ENCODE results near the gene MRPS9.

The MRPS9 gene

GRCh38 chr2:105082107-105082506, 44.2 kb downstream of the MRPS9 start:
- H3K27ac ChIP-seq (replicated peaks): no peak overlapping the region
- H3K4me3 ChIP-seq (replicated peaks; ENCODE audit: insufficient read depth, low read length): no peak overlapping the region
- no peaks in the 10 kb centered on the region for H3K27me3 ChIP-seq (ENCODE audit: insufficient read depth, poor library complexity, severe bottlenecking)
- TF ChIP-seq REST (IDR thresholded peaks at IDR 0.05; ENCODE audit: insufficient replicate concordance, low read depth): no peak
- no peak for TF ChIP-seq GABPA (IDR thresholded peaks at IDR 0.05; ENCODE audit: low read depth)
- TF ChIP-seq SPI1 (IDR thresholded peaks at IDR 0.05; ENCODE audit: borderline replicate concordance, low read depth): no peak
- no peak for TF ChIP-seq POLR2AphosphoS5 (IDR thresholded peaks at IDR 0.05; ENCODE audit: low read depth)
- TF ChIP-seq CTCF (IDR thresholded peaks at IDR 0.05; ENCODE audit: insufficient read depth, low read length): no peak
- DNase-seq (ENCODE audit: low read depth in 1 of 2, low spot score in 1 of 2): no peak

GRCh38 chr2:105085525-105085924, 47.7 kb downstream of the MRPS9 start:
- Histone ChIP-seq H3K4me3 (replicated peaks; ENCODE audit: insufficient read depth, low read length) (no peak overlapping the region), H3K27ac (replicated peaks) (no peak overlapping the region), H3K27me3 (ENCODE audit: insufficient read depth, poor library complexity, severe bottlenecking) (no peaks in the 10 kb centered on the region)
- no peak for TF ChIP-seq GABPA (IDR thresholded peaks at IDR 0.05; ENCODE audit: low read depth)
- TF ChIP-seq SPI1 (IDR thresholded peaks at IDR 0.05; ENCODE audit: borderline replicate concordance, low read depth): no peak
- no peak for TF ChIP-seq POLR2AphosphoS5 (IDR thresholded peaks at IDR 0.05; ENCODE audit: low read depth)
- no peak for TF ChIP-seq CTCF (IDR thresholded peaks at IDR 0.05; ENCODE audit: insufficient read depth, low read length)
- no peak for TF ChIP-seq REST (IDR thresholded peaks at IDR 0.05; ENCODE audit: insufficient replicate concordance, low read depth)
- DNase-seq (ENCODE audit: low read depth in 1 of 2, low spot score in 1 of 2): no peak

- no peaks in the 10 kb centered on the region for H3K27me3 ChIP-seq (ENCODE audit: insufficient read depth, poor library complexity, severe bottlenecking)
- TF ChIP-seq CTCF (IDR thresholded peaks at IDR 0.05; ENCODE audit: insufficient read depth, low read length) (no peak), SPI1 (IDR thresholded peaks at IDR 0.05; ENCODE audit: borderline replicate concordance, low read depth) (no peak), GABPA (IDR thresholded peaks at IDR 0.05; ENCODE audit: low read depth) (no peak), REST (IDR thresholded peaks at IDR 0.05; ENCODE audit: insufficient replicate concordance, low read depth) (no peak), POLR2AphosphoS5 (IDR thresholded peaks at IDR 0.05; ENCODE audit: low read depth) (no peak)
- H3K27ac ChIP-seq (replicated peaks): no peak overlapping the region
- no peak overlapping the region for H3K4me3 ChIP-seq (replicated peaks; ENCODE audit: insufficient read depth, low read length)
- no peak for DNase-seq (ENCODE audit: low read depth in 1 of 2, low spot score in 1 of 2)
Measured at GRCh38 chr2:105087273-105087672, 49.4 kb downstream of the MRPS9 start.

All from HL-60 (cell line).